ENCODE data around the gene COL8A2. TPM values are rescaled to one million over a fixed set of nuclear protein-coding genes. Genes with fewer than 3 reads are reported as not detected.

COL8A2 gene
- 10 to 100 TPM; 43.3 to 57.8 (median 50.6) TPM for total RNA-seq

DNA sequence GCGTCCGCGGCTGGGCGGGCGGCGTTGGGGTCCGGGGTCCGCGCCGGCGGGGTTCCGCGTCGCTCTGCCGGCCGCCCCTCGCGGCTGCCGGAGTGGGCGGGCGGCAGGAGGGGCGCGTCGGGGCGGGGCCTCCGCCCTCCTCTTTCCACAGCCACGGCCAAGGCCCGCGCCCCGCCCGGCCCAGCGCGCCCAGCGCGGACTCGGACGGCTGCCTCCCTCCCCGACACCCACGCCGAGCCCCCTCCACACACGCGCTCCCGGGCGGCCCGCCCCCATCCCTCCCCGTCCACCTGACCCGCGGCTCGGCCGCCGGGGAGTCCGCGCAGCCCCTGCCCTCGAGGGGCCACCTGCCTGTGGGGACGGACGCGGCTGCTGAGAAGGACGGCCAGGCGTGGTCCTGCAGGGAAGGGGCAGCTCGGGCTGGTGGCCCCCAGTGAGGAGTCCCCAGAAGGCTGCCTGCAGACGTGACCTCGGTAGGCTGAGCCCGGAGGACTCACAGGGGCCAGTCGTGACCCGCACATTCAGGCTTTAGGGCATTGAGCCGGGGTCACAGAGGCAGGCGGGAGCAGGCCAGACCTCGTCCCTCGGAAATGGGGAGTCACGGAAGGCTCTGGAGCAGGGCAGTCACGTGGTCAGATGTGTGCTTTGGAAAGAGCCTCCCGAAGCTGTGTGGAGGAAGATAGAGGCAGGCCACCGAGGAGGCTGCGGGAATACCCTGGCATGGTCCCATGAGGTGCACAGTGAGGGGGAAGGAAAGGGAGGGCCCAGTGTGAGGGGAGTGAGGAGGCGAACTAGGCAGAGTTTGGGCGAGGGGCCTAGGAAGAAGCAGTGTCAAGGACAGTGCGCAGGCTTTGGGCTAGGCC lies at the start of gene COL8A2:
Gene COL8A2 (minus strand): TSS at position 94 of the 863 bp plus-strand sequence. CDS start 24,980 bp downstream, outside the sequence.
- Histone ChIP-seq H3K27ac (peak within 1 kb of the TSS; percentile 34 to 85 (median 84)), H3K4me1 (peaks cover 0 to 34% (median 14%) of the 10 kb centered on the region in 3 donors), H3K36me3 (no peaks in the 10 kb centered on the region), H3K27me3 (no peaks in the 10 kb centered on the region), H3K9me3 (no peaks in the 10 kb centered on the region), H3K4me3 (peak within 1 kb of the TSS; percentile 34 to 60)
- TF ChIP-seq POLR2AphosphoS5 (IDR thresholded peaks at IDR 0.05) (no peak), CTCF (IDR thresholded peaks at IDR 0.05) (no peak), POLR2A (IDR thresholded peaks at IDR 0.05) (peak in 1 of 2 donors; percentile 53), EP300 (IDR thresholded peaks at IDR 0.05) (no peak)
- peak; percentile 88 for ATAC-seq
- WGBS, 2 donors (ENCODE audit: low coverage in 1 of 2), result 30 to 33% methylated on average over 3 to 7 of the region's 77 CpGs

DNA sequence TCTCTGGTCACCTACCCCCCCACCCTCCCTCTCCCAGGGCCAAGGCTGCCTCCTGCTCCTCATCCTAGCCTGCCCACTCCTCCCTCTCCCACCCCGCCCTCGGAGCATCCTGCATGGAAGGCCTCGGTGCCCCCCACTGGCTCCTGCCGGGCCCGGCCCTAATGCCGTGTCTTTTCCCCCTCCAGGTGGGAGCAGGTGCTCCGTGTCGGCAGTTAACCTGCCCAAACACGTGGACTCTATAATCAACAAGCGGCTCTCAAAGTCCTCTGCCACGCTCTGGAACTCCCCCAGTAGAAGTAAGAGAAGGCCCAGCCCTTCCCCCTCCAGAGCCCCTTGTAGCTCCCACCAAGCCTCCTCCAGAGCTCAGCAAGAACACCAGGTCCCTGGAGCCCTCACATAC lies 49.7 kb upstream of the COL8A2 start:
- Histone ChIP-seq H3K27ac (peak overlapping the region; percentile 5 to 80 (median 78)), H3K9me3 (no peaks in the 10 kb centered on the region), H3K4me1 (peaks cover 4 to 88% (median 11%) of the 10 kb centered on the region in 3 donors), H3K36me3 (peaks cover 0 to 95% of the 10 kb centered on the region in 2 donors), H3K4me3 (no peak overlapping the region), H3K27me3 (no peaks in the 10 kb centered on the region)
- 63% methylated on average over 4 of the region's 11 CpGs; no CpG with 5 or more reads in 1 of the 2 donors for WGBS, 2 donors (ENCODE audit: low coverage in 1 of 2)
- TF ChIP-seq POLR2A (IDR thresholded peaks at IDR 0.05), result no peak
- no peak for TF ChIP-seq EP300 (IDR thresholded peaks at IDR 0.05)
- no peak for TF ChIP-seq POLR2AphosphoS5 (IDR thresholded peaks at IDR 0.05)
- no peak for TF ChIP-seq CTCF (IDR thresholded peaks at IDR 0.05)
- ATAC-seq, result no peak

- no peaks in the 10 kb centered on the region for H3K27me3 ChIP-seq
- TF ChIP-seq EP300 (IDR thresholded peaks at IDR 0.05) (no peak), CTCF (IDR thresholded peaks at IDR 0.05) (no peak), POLR2AphosphoS5 (IDR thresholded peaks at IDR 0.05) (no peak), POLR2A (IDR thresholded peaks at IDR 0.05) (no peak)
- H3K27ac ChIP-seq, result peak overlapping the region in 3 of 4 donors; percentile 53 to 79 (median 60)
- ATAC-seq, result no peak
- H3K4me3 ChIP-seq, result no peak overlapping the region
- WGBS, 2 donors (ENCODE audit: low coverage in 1 of 2), result 60 to 73% methylated on average over 2 of the region's 2 CpGs
- peaks cover 0 to 85% of the 10 kb centered on the region in 2 donors for H3K36me3 ChIP-seq
- H3K4me1 ChIP-seq, result peaks cover 4 to 88% (median 11%) of the 10 kb centered on the region in 3 donors
- no peaks in the 10 kb centered on the region for H3K9me3 ChIP-seq
Observed at GRCh38 chr1:36172983-36173382, 48.0 kb upstream of the COL8A2 start.

- TF ChIP-seq CTCF (IDR thresholded peaks at IDR 0.05) (no peak), POLR2A (IDR thresholded peaks at IDR 0.05) (no peak), EP300 (IDR thresholded peaks at IDR 0.05) (no peak), POLR2AphosphoS5 (IDR thresholded peaks at IDR 0.05) (no peak)
- H3K27ac ChIP-seq, result peak overlapping the region in 3 of 4 donors; percentile 53 to 79 (median 60)
- peaks cover 4 to 92% (median 16%) of the 10 kb centered on the region in 3 donors for H3K4me1 ChIP-seq
- ATAC-seq, result no peak
- H3K27me3 ChIP-seq, result no peaks in the 10 kb centered on the region
- WGBS, 2 donors (ENCODE audit: low coverage in 1 of 2), result 58 to 87% methylated on average over 6 to 16 of the region's 21 CpGs
- H3K36me3 ChIP-seq, result peaks cover 0 to 81% of the 10 kb centered on the region in 2 donors
- no peaks in the 10 kb centered on the region for H3K9me3 ChIP-seq
- H3K4me3 ChIP-seq, result no peak overlapping the region
Observed at GRCh38 chr1:36172017-36172747, 47.2 kb upstream of the COL8A2 start.
